ENCODE results near the gene DNAH8.
A peak's percentile ranks its signal among the peaks of the same experiment; 100 is the strongest.
"Not testable (repeated sequence)": the region's sequence is repeated elsewhere in the genome, so short reads cannot be mapped to it uniquely, and the experiment has no call there.

The DNAH8 gene

GRCh38 chr6:38912378-38912777, 197.3 kb downstream of the DNAH8 start:
- no peak for DNase-seq

GRCh38 chr6:38915205-38915925, 200.3 kb downstream of the DNAH8 start:
- no peak for DNase-seq

- DNase-seq = not testable (repeated sequence)
Observed at GRCh38 chr6:38921540-38921939, 206.4 kb downstream of the DNAH8 start.

GRCh38 chr6:38924791-38925509, 209.8 kb downstream of the DNAH8 start:
- no peak for DNase-seq

- DNase-seq = no peak
Observed at GRCh38 chr6:38929560-38929959, 214.4 kb downstream of the DNAH8 start.

GRCh38 chr6:38933426-38933825, 218.3 kb downstream of the DNAH8 start:
- DNase-seq = no peak

- DNase-seq = no peak
Observed at GRCh38 chr6:38935051-38935450, 219.9 kb downstream of the DNAH8 start.

GRCh38 chr6:38937839-38938613, 222.9 kb downstream of the DNAH8 start:
- DNase-seq = no peak

- DNase-seq = no peak
Observed at GRCh38 chr6:38938741-38939140, 223.6 kb downstream of the DNAH8 start.

- DNase-seq = no peak
Observed at GRCh38 chr6:38942442-38942841, 227.3 kb downstream of the DNAH8 start.

- no peak for DNase-seq
Observed at GRCh38 chr6:38942965-38943364, 227.9 kb downstream of the DNAH8 start.

- DNase-seq = no peak
Observed at GRCh38 chr6:38943964-38944363, 228.9 kb downstream of the DNAH8 start.

- no peak for DNase-seq
Observed at GRCh38 chr6:38944655-38945279, 229.7 kb downstream of the DNAH8 start.

- no peak for DNase-seq
Observed at GRCh38 chr6:38955861-38956260, 240.8 kb downstream of the DNAH8 start.

GRCh38 chr6:38957426-38957825, 242.3 kb downstream of the DNAH8 start:
- DNase-seq = no peak

- no peak for DNase-seq
Observed at GRCh38 chr6:38959138-38959537, 244.0 kb downstream of the DNAH8 start.

GRCh38 chr6:38968702-38969149, 253.6 kb downstream of the DNAH8 start:
- no peak for DNase-seq

- peak in 1 of 2 donors; percentile 25 for DNase-seq
Observed at GRCh38 chr6:38973178-38974057, 258.3 kb downstream of the DNAH8 start.

- no peak for DNase-seq
Observed at GRCh38 chr6:38974389-38975151, 259.5 kb downstream of the DNAH8 start.

GRCh38 chr6:38975621-38976049, 260.5 kb downstream of the DNAH8 start:
- DNase-seq = no peak

GRCh38 chr6:38976051-38976450, 260.9 kb downstream of the DNAH8 start:
- no peak for DNase-seq

Data from stimulated activated CD4-positive, alpha-beta T cell treated with anti-CD3 and anti-CD28 coated beads, Interleukin-2, amount 100 ng/mL, for 24 hours (primary cell).